COLO829 (cell line): Measurements from ENCODE around the gene TFEB.

ENCODE experiments used
- DNase-seq: peaks from one replicate; pipeline ENCODE4 v3.0.0; 2012; ENCODE audit warnings: low spot score

Gene TFEB

DNA sequence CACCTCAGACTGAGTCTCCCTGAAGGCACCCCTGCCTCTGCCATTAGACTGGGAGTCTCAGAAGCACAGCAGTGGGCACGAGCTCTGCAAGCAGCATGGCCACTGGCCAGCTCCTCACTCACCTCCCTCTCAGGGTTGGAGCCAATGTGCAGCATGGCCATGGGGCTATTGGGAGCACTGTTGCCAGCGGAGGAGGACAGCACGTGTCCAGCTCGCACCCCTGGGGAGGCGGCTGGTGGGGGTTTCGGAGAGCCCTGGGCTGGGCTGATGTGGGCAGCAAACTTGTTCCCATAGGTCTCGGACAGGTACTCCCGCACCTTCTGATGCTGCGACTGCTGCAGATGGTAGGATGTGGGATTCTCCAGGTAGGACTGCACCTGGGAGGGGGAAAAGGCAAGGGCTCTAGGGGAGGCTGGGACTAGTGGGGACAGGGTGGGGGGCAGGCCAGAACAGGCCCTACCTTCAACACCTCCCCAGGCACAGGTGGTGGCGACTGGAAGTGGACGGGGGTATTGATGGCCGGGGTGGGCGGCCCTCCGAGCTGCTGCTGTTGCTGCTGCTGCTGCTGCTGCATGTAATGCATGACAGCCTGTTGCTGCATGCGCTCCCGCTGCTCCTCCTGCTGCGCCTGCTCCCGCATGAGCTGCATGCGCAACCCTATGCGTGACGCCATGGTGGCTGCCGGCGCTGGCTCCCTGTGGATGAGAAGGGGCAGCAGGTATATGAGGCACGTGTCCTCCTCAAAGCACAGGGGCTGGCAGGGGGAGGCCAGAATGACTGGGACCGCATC lies 44.7 kb downstream of the TFEB start:
- no peak for DNase-seq

DNA sequence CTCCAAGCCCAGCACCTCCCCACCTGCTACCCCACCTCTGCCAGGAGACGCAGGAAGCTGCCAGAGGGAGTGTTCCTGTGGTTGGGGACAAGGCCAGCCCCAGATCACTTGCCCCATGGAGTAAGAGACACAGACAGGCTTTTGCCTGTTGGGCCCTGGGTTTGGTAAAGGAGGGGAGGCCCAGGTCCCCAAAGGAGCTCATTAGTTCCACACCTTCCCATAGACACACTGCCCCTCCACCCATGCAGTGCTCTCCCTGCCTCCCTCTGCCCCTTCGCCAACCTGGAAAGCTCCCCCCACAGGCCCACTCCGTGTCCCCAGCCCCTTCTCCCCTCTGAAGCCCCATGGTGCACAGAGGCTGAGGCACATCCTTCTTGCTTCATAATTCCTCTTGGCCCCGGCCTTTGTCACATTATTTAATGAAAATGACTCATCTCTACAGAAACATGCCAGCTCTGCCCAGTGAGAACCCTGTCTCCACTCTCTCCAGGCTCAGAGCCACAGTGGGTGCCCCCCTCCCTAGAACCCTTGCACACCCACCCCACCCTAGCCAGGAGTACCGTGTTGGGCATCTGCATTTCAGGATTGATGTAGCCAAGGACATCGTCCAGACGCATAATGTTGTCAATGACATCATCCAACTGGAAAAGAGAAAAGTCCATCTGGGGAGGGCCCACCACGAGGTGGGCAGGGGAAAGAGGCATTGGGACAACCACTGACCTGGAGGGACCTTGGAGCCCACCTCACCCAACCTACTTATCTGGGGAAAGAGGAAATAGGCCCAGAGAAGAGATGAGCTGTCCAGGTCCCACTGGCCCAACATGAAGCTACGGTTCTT lies 46.0 kb downstream of the TFEB start:
- DNase-seq, result no peak

DNA sequence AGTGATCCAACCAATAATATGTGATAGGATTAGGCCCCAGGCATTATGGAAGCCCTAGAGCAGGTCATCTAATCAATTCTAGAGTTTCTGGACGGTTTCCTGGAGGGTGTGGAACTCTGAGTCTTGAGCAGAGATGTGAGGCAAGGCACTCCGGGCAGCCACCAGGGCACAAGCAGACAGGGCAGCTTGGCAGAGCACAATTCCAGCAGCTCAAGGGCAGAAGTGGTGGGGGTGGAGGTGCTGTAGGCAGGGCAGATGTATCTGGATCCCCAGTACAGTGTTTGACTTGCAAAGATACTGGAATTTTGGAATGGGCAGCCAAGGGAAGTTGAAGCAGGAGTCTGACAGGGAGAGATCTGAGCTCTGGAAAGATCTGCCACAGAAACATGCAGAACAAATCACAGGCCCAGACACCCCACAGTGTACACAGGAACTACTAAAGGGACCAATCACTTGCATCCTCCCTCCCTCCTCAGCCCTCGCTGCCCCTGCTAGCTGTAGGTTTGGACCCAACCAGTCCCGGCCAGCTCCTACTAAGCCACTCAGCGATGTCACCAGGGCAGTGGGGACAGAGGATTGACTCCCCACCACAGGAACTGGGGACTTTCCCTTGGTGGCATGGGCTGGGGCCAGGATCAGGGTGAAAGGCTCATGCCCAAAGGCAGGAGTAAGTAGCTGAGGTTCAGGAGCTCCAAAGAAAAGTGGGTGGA lies 47.0 kb downstream of the TFEB start:
- no peak for DNase-seq

DNA sequence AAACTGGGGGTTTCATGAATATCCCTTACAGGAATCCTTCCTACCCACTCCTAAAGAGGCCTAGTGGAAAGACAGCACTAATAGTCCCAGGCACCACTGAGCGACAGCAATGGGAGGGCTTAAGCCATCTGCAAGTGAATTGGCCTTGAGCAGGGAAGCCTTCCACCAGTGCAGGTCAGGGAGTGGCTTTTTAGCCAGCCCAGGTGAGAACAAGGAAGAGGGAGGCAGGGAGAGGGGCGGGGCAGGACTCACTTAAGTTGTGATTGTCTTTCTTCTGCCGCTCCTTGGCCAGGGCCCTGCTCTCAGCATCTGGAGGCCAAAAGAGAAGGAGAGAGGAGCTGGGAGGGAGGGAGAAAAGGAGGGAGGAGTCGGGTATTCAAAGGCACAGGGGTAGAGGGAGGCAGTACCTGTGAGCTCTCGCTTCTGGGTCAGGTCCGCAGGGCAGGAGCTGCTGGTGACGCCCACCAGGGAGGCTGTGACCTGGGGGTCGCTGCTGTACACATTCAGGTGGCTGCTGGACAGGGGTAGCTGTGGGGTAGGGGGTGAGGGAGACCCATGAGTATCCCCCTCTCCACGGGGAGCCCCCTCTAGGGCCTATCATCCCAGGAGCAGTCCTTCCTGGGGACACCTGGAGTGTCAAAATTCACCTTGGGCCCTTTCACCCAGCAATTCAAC lies 47.8 kb downstream of the TFEB start:
- no peak for DNase-seq

DNA sequence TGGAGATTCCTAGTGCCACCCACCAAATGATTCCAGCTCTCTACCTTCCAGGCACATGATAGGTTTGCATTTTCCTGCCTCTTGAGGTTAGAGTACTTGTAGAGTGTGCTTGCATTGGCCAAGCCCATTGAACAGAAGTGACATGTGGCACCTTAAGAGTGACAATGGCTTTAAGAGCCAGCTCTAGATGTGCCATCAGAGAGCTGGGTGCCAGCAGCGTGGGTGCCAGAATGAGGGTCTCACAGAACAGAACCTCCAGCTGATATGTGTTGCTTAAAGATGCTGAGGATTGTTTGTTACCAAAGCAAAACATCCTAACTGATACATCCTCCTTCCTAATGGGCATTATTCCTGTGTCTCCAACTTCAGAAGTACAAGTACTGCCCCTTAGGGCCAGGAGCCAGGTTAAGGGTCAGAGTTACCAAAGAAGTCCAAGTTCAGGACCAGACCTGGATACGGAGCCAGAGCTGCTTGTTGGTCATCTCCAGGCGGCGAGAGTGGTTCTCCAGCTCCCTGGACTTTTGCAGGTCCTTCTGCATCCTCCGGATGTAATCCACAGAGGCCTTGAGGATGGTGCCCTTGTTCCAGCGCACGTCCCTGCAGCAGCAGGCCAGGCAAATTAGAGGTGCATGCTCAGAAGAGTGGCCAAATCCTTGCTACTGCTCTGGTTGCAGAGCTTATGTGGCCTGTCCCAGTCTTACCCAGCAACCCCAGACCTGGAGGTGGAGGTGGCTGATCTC lies 49.6 kb downstream of the TFEB start:
- no peak for DNase-seq

DNA sequence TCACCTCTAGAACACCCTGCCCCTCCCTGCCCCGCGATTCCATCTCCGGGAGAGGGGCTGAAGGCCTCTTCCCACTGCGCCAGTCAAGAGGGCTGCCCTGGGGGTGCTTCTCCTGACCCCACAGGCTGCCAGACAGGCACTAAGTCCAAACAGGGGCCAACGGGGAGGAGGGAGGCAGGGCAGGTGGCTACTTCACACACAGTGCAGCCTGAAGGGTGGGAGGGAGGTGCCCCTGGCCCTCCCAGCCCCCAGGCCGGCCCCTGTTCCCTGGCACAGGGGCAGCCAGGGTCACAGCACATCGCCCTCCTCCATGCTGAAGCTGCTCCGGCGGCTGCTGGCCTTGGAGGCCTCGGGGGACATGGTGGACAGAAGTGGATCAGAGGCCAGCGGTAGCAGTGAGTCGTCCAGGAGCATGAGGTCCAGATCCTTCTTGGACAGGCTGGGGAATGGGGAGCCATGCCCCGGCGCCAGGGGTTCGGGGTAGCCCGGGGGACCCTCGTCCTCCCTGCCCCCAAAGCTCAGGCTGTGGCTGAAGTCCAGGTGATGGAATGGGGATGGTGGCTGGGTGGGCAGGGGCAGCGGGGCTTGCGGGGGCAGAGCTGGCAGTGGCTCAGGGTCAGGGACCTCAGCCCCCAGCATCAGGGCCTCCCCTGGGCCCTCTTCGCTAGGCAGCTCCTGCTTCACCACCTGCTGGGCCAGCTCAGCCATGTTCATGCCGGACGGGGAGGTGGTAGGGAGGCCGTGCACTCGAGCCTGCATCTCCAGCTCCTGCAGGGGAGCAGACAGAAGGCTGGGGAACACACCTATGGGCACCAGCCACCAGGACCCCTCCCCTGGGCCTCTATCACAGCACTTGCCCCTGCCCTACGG lies 50.9 kb downstream of the TFEB start:
- DNase-seq, result no peak

DNA sequence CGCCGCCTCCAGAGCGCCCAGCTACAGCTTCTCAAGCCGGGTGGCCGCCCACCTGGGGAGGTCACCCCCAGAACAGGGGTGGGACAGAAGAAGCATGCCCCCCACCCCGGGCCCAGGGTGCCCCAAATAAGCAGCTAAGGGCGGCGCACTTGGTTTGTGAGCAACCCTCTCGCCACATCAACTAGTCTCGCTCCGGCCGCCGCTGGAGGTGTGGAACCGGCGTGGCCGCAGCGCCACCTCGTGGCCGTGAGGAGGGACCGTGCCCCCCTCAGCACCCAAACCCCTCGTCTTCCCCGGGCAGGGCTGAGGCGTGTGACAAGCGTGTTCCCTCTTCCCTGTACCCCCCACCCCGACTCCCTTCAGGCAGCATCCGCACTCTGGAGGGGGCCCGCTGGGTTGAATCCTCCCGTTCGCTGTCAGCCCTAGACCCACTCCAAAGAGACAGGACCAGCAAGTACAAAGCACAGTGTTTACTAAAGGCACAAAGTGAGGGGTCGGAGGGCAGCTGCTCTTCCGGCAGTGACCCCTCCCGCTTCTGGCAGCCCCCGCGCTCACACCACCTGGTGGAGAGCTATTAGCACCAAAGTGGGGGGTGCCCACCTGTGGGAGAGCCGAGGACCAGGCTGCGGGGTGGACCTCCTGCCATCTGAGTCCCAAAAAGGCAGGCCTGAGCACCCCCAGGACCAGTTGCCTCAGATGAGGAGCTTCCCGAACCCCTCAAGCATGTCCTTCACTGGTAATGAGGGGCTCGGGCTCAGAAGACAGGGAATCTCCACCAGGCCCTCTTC lies 51.7 kb downstream of the TFEB start:
- DNase-seq, result peak; percentile 70

DNA sequence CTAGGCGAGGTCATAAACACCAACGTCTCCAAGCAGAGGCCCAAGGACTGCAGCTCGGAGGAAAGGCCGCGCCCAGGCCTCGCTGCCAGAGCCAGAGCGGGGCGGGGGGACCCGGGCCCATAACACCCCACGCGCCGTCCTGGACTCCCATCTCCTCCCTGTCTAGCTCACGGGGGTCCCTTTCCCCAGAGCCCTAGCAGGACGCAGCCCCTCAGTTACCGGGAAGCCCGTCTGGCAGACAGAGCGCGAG lies 52.2 kb downstream of the TFEB start:
- DNase-seq, result no peak

DNA sequence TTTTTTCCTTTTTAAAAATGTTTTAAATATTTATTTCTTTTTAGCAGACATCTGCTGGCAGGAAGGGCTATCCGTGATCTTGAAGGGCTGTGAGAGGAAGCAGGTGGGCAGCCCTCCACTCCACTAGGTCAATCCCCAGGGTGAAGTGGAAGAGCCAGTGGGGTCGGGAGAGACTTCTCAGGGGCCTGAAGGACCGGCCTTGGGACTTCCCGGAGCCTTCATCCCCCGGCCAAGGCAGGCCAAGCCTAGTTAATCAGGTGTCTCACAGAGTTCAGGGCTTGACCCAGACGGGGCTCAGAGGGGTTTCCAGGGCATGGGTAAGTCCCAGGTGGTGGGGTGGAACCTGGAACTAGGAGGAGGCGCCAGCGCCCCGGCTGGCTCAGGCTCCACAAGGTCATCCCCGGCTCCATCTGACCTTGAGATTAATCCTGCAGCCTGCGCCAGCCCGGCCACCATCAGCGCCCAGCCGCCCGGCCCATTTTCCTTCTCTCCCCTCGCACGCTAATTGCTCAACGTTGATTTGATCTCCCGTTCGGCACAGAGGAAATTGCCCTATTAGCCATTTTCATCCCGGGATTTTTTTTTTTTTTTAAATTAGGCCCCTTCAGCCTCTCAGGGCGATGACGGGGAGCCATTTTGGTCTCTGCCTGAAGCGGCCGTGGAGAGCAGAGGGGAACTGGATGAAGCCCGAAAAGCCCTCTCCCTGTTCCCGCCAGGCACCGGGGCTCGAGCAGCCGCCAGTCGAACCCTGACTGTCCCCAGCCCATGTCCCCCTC lies 52.7 kb downstream of the TFEB start:
- no peak for DNase-seq

DNA sequence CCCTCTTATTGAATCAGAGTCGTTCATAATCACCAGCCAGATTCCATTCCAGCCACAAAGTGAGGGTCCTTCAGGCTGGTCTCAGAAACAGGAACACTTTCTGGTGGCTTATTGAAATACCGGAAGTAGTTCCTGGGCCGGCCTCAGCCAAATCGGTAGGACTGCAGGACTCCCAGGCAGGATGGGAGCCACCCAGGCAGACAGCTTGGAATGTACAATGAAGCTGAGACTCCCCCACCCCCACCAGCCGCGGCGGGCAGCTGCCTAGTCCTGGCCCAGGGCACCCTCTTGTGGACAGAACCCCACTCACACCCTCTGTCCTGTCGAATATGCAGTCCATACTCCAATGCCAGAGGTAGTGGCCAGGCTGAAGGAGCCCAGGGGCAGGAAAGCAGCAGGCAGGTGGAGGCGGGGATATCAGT lies 53.3 kb downstream of the TFEB start:
- peak; percentile 89 for DNase-seq

DNA sequence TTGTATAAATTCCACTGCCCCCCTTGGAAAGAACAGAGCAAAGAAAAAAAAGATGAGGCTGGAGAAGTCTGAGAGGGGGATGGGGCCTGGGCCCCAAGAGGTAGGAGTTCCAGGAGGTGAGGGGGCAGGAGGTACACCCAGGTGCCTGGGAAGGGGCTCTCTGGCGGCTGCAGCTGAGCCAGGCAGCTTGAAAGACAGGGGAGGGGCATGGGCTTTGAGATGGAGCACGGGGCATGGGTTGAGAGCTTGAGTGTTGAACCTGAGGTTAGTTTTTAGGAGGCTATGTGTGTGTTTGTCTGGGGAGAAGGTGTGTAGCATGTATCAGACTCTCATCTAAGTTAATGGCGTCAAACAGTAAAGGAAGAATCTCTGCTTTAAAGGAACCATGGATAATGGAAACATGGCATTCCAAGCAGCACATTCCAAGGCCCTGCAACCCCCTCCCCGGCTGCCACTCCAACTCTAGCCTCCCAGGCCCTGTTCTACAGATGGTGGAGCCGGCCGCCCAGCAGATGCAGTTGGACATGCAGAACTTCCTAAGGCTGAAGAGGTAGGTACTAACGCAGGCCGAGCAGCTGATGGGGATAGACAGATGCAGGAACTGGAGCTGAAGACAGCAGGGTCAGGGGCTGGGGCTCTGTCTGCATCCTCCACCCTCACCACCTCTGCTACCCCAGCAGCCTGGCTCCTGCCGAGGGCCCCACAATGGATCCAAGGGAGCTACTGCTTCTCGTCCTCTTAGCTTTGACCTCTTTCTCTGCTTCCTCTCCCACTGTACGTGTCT lies 55.0 kb downstream of the TFEB start:
- no peak for DNase-seq

DNA sequence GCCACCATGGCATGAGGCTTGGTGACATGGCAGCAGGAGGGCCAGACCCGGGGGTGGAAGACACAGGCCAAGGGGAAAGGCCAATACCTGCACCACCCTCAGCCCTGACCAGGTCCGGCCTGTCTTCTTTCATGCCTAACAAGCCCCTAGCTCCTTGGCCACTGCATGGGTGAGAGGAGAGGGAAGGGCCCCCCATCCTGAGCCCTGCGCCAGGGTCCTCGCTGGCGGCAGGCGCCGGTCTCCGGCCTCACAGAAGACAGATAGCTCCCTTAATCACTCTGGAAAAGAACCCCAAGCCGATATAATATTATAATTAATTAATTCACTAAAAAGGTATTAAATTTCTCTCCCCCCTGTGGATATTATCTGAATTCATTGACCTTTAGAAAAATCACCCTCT lies 55.7 kb downstream of the TFEB start:
- no peak for DNase-seq

DNA sequence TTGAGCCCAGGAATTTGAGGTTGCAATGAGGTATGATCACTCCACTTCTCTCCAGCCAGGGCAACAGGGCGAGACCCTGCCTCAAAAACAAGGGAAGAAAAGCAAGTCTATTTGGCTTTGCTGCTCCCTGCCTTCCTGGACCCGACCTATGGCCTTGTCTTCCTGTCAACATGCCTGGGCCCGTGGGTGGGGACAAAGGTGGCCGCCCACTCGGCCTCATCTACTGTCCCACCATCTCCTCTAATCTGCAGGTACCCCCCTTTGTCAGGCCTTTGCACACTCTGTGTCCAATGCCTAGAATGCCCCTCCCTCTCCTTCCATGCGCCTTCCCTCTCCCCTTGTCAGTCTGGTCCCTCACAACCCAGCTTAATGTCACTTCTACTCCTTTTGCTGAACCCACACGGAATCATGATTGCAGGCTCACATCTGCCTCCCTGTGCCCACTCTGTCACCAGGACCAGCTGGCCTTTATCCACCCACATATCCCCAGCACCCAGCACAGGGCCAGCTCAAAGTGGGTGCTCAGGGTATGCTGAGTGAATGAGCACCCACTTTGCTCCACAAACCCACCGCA lies 56.8 kb downstream of the TFEB start:
- DNase-seq, result no peak

DNA sequence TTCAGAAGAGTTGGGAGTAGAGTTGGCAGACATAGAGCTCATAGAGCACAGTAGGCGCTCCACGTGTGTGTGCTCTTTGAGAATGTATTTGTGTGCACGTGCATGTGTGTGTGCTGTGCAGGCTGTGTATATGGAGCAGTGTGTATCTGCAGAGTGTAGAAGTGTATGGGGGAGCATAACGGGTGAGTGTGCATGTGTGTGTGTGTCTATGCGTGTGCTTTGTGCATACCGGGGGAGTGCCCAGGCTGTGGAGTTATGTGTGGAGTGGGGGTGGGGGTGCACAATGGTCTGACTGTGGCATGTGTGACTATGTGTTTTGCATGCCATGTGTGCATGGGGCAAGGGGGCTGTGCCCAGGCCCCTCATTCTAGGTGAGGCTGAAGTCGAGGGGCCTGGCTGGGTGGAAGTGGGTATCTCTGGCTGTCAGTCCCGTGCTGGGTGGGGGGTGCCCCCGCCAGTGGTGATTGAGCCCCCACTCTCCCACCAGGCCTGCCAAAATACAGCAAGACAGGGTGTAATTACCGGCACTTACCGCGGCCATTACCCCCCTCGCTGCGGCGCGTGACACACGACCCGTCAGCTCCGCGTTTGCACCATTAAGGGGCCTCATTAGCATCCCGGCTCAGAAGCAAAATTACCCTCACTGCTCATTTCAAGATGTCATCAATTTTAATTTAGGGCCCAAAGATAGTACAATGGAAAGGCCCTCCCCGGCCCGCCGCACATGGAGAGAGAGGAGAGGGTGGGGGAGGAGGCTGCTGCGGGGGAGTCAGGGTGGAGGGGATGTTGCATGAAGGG lies 58.1 kb downstream of the TFEB start:
- DNase-seq, result no peak

DNA sequence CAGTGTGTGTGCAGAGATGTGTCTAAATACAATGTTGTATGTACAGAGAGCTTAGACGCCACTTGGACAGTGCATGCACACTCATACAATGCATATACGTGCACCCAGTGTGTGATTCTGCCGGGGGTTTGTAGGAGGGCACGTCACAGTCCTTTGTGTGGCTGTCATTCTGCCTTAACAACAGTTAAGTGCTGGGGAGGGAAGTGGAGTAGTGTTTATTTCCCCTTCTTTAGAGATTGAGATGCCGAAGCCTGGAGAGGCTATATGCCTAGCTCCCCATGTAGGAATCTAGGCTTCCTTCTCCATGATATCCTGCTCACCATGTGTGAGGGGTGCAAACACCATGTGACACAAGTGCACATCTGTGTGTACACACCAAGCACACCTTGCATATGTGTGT lies 59.0 kb downstream of the TFEB start:
- no peak for DNase-seq

DNA sequence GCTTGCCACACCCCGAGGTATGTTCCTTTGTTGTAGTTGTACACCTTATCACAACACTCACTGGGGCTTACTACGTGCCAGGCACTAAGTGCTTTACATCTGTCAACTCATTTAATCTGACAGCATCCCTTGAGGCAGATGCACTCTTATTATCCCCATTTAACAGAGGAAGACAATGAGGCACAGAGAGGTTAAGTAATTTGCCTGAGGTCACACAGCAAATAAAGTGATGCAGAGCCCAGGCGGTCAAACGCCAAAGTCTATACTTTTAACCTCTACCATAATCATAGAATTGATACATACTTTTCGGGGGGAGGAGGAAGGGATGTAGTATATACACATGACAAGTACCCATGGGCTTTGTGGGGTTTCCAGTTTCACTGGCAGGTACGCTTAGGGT lies 59.4 kb downstream of the TFEB start:
- no peak for DNase-seq

DNA sequence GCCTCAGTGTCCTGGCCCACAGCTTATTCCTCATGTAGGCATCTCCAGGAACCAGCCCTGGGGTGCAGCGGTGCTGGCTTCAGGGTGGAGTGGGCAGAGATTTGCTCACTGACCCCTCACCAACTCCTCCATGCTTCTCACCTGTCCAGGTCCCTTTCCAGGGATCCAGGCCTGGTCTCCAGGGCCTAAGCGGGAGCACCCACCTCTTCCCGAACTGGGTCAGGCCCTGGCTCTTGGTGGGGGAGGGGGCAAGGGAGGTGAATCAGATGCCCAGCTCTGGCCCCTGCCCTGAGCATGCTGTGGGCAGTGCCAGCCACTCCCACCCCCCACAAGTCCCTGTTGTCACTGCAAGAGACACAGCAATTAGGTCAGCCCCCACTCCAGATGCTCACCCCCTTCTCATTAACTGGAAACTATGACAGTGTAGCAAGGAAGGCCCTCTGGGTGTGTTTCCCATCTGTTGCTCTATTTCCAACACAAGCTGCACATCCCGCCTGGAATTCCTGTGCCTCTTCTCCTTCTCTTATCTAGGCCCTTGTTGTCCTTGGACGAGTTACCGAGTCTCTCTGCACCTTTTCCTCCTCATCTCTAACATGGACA lies 60.1 kb downstream of the TFEB start:
- DNase-seq, result no peak
